B cell (primary cell): Measurements from ENCODE around the gene PRRC2B.

Source experiments
- EZH2 ChIP-seq: IDR thresholded peaks from 2 replicates; pipeline ENCODE4 v1.6.1; 2012; ENCODE audit warnings: borderline replicate concordance, low read depth, mild to moderate bottlenecking, moderate library complexity, low read length; ENCODE audit not compliant: insufficient read depth, poor library complexity, severe bottlenecking
- TF ChIP-seq, protein P1 (sequence below): fragments of 200-600 bp; IDR thresholded peaks from one replicate; pipeline ENCODE4 v1.8.0; 2022; ENCODE audit warnings: antibody characterized with exemption, mild to moderate bottlenecking

DNA sequence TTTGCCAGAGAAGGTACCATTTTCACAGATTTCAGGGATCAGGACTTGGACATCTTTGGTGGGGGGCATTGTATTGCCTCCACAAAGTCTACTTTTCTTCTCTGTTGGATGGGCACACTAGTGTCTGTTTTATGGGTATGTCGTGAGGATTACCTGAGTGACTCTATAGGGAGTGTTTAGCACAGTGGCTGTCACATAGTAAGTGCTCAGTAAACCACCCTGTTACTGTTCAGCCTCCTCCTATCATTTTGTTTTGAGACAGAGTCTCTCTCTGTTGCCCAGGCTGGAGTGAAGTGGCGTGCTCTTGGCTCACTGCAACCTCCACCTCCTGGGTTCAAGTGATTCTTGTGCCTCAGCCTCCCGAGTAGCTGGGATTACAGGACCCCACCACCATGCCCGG lies 2.4 kb upstream of the PRRC2B start:
- TF ChIP-seq, protein P1, sequence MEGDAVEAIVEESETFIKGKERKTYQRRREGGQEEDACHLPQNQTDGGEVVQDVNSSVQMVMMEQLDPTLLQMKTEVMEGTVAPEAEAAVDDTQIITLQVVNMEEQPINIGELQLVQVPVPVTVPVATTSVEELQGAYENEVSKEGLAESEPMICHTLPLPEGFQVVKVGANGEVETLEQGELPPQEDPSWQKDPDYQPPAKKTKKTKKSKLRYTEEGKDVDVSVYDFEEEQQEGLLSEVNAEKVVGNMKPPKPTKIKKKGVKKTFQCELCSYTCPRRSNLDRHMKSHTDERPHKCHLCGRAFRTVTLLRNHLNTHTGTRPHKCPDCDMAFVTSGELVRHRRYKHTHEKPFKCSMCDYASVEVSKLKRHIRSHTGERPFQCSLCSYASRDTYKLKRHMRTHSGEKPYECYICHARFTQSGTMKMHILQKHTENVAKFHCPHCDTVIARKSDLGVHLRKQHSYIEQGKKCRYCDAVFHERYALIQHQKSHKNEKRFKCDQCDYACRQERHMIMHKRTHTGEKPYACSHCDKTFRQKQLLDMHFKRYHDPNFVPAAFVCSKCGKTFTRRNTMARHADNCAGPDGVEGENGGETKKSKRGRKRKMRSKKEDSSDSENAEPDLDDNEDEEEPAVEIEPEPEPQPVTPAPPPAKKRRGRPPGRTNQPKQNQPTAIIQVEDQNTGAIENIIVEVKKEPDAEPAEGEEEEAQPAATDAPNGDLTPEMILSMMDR, result no peak
- no peak for TF ChIP-seq EZH2
